NCI-H774 (cell line): ENCODE results near the gene ESRRG.

Source experiments
- DNase-seq: peaks from one replicate; lab custom pipeline; 2025; lab: John Stamatoyannopoulos, UW

The ESRRG gene

DNA sequence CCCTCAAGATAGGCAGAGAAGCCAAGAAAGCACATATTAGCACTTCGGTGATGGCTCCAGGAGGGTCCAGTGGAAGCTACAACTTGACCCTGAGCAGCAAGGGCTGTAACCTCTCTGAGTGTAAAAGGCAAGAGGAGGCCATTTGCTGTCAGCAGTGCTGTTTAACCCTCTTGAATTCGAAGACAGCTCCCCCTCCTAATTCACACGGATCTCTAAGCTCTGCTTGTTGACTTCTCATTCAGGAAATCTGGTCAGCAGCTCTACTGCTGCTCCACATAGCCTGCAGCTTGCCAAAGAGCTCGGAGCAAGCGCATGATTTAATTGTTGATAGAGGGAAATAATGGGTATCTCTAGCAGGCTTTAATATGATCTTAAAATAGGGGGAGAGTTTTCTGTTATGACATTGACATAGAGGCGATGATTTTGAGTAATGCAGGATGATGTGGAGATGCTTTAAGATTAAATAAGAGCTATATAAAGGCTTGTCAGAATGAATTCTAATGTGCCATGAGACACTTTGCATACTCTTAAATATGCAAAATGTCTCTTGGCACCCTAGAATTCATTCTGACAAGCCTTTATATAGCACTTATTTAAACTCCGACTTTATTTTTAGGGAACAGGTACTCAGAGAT, 220.6 kb downstream of the ESRRG start:
- DNase-seq = peak; percentile 39

DNA sequence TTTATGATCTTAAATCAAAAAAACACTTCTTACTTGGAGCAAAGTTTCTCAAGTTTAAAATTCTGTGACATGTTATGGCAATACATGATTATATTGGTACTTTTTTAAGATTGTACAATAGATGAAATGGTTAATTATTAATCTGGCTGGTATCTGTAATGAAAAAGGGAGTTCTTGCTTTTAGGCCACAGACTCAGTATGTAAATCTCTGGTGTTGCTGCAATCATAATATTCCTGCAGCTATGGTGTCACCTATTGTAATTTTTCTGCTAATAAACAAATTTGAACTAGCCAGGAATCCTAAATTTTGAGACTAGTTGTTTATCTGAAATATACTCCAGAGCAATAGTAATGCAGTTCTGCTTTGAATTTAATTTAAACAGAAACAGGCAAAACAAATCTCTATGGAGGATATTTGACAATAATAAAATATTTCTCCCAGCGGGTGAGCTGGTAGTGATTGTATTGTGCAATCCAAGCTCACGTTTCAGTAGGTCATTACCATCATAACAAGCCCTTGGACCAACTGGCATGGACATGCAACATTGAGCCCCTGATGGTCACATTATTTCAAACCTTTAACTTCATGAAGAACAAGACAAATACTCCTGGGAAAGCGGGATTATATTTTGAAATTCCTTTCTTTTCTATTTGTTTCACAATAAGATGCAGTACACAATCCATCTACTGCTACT, 222.8 kb downstream of the ESRRG start:
- DNase-seq = no peak

DNA sequence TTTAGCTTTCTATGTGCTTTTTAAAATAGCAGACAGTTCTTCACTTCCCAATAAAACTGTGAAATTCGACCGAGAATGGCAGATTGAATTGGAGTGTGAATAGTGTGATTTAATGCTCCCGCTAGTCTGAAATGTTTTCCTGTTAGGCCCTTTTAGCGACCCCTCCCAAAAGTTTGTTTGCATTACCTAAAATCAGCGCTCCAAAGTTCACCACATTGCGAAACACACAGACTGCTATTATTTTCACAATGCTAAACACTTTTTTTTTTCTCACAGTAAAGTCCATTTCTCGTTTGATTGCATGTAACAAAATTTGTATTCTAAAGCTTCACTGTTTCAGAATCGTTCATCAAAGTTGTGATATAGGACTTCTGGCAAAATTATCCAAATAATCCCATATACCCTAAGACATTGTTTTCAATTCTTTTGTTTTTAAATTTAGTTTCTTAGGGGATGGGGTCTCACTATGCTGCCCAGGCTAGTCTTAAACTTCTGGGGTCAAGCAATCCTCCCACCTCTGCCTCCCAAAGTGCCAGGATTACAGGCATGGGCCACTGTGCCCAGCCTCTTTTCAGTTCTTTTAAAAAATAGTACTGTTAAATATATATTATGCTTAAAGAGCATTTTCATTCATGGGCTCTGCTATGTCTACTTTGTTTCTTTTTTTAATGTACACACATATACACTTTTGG, 223.5 kb downstream of the ESRRG start:
- no peak for DNase-seq

DNA sequence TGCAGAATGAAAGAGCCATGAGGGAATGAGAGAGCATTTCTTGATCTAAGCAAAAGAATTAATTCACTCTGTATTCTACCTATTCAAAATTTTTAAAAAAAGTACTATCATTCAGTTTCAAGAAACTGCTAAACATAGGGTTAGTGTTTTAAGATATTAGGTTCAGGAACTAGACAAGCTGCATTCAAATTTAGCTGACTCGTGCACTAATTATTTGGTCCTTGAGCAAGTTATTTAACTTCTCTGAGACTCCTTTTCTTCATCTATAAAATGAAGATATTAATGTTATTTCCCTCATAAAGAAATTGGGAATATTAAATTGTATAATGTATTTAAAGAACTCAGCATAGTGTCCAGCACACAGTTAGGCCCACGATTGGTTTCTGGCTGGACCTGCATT, 225.0 kb downstream of the ESRRG start:
- no peak for DNase-seq

DNA sequence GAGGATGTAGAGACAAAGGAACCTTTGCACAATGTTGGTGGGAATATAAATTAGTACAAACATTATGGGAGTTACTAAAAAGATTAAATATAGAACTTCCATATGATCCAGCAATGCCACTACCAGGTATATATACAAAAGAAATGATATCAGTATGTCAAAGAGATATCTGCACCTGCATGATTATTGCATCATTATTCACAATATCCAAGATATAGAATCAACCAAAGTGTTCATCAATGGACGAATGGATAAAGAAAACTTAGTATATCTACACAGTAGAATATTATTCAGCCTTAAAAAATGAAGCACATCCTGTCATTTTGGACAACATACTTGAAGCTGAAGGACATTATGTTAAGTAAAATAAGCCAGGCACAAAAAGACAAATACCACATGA, 238.2 kb downstream of the ESRRG start:
- DNase-seq = no peak

DNA sequence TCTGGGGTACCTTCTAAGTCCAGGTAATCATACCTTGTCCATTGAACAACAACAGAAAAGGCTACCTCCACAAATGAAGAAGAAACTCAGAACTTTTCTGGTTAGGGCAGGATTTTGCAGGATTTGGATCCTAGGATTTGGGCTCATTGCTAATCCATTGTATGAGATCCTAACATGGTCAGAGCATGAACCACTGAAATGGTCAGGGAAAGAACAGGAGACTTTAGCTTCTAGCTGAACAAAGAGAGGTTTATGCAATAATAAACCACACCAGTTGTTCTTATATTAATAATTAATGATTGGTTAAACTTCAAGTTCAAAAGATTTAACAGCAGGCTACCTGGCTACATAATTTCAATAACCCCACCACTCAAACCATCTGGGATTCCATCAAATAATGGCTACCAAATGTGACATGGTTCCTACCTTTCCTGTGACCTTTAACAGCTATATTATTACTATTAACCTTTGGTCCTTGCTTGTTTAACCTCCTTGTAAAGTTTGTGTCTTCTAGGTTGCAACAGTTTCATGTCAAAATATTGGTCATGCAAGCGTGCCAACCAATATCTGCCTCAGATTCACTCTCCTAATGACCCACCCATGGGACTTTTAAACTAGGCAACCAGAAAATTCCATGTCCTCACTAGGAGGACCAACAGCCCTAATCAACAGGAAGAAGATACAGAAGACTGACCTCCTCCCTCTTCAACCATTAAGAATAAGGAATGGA, 239.4 kb downstream of the ESRRG start:
- DNase-seq = no peak

DNA sequence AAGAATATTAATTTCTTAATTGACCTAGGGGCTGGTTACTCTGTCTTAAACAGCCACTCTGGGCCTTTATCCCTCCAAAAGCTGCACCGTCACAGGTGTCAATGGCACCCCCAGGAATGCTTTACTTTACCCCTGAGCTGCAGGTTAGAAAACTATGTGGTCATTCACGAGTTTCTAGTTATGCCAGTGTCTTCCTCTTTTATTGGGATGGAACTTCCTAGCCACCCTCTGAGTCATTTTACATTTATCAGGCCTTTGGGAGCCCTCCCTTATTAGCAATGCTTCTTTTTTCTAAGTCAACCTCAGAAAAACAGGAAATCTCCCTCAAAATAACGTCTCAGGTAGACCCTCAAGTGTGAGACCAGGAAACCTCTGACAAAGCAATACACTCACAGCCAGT, 240.6 kb downstream of the ESRRG start:
- DNase-seq = no peak

DNA sequence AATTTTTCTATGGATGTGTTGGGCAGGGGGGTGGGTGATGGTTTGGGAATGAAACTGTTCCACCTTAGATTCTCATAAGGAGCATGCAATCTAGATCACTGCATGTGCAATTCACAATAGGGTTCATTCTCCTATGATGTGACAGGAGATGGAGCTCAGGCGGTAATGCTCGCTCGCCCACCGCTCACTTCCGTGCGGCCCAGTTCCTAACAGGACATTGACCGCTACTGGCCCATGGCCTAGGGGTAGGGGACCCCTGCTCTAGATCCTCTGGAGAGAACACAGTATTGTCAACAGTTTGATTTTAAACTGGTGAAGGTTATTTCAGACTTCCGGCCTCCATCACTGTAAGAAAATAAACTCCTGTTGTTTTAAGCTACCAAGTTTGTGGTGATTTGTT, 245.0 kb downstream of the ESRRG start:
- DNase-seq = no peak

DNA sequence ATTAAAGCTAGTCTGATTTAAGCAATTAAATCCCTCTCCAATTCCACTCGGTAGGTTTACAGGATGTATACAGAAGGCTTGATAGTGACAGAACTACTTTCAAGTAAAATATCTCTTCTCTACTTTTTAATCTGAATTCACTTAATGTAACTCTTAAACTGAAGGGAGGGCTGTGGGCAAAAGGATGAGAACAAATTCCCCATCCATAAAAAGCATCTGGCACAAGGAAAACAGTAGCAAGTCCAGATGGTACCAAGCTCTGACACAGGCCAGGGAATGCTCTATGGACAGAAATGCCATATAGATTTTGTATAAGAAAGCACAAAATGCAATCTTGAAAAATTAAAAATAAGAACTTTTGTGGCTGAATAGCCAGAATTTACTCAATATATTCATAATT, 246.9 kb downstream of the ESRRG start:
- no peak for DNase-seq

DNA sequence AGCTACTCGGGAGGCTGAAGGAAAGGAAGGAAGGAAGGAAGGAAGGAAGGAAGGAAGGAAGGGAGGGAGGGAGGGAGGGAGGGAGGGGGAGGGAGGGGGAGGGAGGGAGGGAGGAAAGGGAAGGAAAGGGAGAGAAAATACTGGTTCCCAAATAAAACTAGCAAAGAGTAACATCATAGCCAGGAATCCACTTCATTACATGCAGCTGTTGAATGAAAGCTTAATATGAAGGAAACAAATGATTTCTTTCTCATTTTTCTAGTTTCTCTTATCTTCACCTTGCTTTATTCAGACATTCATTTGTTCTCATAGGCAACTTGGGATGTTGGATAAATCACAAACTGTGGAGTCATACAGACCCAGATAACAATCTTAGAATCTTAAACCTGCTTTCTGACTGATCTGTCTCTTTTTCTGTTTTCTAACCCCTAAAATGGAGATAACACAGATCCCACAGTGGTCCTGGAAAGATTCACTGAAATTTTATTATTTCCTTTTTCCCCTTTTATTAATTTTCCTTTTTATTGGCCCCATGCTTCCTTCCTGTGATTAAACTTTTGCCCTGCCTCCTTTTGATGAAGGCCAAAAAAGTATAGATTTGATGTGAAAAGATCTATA, 247.5 kb downstream of the ESRRG start:
- DNase-seq = no peak

DNA sequence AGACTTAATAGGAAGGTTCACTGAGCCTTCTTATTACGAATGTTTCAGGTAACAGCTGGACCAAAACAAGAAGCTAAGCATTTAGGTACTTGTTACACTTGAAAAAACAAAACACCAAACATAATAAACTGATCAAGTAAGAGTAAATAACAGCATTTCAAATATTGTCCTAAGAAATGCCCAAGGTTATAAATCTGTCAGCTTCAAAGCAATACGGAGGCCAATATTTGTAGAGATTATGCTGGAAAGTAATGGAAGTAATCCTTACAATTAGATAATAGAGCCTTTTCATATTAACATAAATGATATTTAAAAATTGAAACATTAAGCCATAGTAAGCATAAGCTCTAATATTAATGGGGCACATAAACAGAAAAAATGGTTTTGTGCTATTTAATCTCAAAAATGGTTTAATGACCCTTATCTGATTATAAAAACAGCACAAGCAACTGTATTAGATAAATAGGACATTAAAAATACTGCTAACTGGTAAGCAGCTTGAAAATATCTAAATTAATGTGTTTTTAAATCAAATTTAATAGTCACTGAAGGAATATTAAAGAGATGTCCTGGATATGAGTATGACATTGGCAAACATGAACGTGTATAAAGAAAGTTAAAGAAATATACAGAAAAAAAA, 256.9 kb downstream of the ESRRG start:
- no peak for DNase-seq

DNA sequence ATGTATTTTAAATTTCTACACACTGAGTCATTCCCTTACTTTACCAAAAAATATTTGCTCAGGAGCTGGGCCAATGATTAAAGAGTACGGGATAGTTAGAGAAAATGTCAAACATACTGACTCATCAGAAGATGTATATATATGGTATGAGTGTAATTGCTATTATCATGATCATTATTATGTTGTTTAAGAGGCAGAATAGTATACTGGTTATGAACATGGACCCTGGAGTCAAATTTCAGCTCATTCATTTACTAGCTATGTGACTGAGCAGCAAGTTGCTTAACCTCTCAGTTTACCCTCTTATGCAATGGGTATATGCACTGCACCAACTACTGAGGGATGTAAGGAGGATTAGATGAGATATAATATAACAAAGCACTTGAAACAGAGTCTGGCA, 258.7 kb downstream of the ESRRG start:
- DNase-seq = no peak

DNA sequence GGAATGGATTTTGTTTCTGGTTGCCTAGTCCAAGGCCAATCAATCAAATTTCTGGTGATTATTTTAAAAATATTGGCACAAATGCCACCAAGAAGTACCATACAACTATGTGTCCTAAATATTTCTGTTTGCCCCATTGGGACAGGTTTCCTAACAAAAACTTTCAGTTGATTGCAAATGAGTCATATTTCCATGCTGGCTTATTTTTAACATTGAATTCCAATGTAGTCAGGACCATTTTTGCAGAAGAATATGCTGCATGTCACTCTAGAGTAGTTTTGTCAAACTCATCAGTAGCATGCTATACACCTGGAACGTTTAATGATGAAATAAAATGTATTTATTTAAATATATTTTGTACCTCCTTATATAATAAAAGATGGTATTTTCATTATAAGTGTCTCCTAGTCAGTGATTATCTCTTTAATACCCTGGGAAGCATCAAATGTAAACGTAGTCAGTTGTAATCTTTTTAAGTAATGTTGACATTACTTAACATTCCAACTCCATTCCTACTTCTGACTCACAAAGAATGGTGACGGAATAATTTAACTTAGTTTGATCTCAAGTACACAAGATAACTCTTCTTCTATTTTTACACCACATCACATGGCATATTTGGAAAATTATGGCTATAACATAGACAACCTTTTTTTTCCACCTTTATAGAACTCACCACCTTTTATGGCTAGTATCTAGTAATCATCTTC, 261.0 kb downstream of the ESRRG start:
- DNase-seq = no peak

DNA sequence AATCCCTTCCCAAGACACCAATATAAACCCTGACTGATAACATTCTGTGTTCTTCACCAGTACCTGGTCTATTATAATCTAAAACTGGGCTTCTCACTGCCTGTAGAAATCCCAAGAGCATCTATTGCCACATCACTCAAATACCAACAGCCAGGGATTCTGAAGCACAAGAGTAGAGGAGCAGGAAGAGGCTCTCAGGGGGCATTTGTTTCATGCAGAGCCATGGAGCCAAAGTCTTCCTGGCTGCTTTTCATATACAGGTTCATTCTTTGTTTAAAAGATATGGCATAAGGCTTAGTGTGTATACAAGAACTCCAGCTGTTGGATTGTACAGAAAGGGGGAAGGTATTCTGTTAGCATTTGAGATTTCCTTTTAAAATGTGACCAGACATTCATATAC, 261.8 kb downstream of the ESRRG start:
- no peak for DNase-seq

DNA sequence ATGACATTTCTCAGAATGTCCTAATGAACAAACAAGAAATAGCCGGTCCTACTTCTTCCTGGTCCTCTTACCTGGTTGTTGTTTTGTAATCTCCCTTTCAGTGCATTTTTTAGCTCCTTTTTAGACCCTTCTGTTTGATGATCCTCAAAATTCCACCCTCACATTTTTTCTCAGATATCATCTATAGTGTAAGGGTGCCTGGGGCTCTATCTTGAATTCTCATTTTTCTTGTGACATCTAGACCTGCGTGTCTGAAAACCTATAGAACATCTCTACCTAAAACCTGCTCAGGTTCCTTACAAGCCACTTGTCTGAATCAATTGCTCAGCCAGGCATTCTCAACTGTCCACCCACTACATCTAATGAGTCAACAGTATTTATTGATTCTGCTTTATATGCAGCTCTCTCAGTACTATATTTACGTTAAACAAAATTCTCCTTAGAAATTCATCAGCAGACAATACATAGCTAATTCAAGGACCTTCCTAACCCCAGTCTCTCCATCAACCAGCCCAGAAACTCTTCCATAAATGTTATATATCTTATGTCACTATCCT, 263.5 kb downstream of the ESRRG start:
- no peak for DNase-seq

DNA sequence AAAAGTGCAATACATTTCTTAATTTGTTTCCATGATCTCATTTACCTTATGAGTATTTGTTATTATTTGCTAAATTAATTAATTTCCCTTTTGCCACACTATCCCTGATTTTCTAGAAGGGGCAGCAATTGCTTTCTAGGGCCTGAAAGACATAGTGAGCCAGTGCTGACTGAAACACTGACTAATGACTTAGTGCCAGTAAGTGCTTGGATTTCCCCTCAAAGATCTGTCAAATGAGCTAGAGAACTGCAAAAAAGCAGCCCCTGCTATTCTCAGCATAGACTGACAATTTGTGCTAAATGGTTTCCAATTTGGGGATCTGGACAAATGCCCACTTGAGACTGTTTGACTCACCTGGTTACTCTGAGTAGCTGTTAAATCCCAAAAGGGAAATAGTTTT, 264.4 kb downstream of the ESRRG start:
- no peak for DNase-seq

DNA sequence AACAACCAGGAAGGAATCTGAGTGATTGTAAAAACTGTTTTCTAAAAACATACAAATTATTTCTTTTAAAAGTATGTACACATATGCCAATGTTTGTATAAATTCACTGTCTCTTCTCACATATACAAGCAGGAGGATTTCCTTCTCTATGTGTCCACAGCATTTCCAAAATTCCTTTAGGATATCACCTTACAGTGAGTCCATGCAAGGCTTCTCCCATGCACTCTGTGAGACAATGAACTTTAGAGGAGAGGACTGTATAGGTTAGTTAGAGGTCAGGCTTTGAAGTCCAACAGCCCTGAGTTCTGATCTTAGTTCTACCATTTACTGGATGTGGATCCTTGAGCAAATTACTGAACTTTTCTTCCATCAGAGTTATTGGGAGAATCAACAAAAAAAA, 265.9 kb downstream of the ESRRG start:
- no peak for DNase-seq

DNA sequence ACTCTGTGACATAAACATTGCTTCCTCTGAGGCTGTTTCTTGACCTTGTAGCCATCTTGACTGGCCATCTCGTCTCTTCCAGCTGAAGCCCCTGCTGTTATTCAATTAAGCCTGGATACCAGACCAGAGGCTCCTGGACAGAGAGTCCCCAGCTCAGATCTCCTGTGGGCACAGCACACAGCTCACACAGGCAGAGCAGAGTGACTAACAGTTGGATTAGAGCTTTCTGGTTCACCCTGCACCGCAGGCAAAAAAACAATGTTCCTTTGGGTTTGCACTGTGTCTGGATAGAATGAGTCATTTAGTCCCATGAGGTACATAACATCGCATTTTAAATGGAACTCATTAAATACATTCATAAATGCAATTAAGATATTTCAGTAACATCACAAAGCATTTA, 266.5 kb downstream of the ESRRG start:
- no peak for DNase-seq

DNA sequence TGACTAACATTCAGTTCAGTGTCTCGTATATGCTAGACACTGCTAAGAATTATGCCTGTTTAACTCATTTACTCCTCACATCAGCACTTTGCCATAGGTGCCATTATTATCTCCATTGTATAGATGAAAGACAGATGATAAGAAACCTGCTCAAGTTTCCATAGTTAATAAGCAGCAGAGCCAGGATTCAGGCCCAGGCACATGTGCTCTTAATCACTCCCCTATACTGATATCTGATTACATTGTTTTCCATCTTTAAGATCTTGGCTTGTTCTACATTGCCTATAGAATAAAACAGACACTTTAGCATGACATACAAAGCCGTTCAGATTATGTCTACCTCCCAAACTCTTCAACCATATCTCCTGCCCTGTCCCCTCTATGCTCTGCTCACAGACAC, 269.5 kb downstream of the ESRRG start:
- no peak for DNase-seq
